K562 (cell line): ENCODE results near the gene TRIM62. TPM values are rescaled to one million over a fixed set of nuclear protein-coding genes. Genes with fewer than 3 reads are reported as not detected.

Experiments
- ATAC-seq: fragments of 200-7000 bp; cut with Tn5 transposase; 3 replicates; pipeline ENCODE4 v1.9.1; 2020; ENCODE audit warnings: moderate library complexity
- BruUV-seq: library from RNA; stranded (reverse); fragments of 400-500 nt; replicated peaks from 2 replicates; lab custom pipeline; 2021; lab: Mats Ljungman, UMichigan
- CTCF ChIA-PET: fragments of 300-600 bp; formaldehyde crosslinking; extraction: SDS; loops from one replicate; lab custom pipeline; 2021; ENCODE audit warnings: low intra/inter-chr PET ratio; lab: Yijun Ruan, JAX
- POLR2A ChIA-PET: fragments of 300-600, 350-650 bp; sonication (Branson Sonifier 250); formaldehyde crosslinking; extraction: SDS; loops from one replicate; lab custom pipeline; 2021; ENCODE audit warnings: antibody characterized with exemption, inconsistent platforms; lab: Yijun Ruan, JAX
- DNase-seq, 4 experiments: peaks; one replicate each; pipeline versions ENCODE4 v3.0.0 to v3.0.0-alpha.2; 2011 to 2018; ENCODE audit warnings: low spot score in 3 of 4, mixed read lengths in 3 of 4; ENCODE audit errors: extremely low read depth in 1 of 4
- FAIRE-seq: peaks from 2 replicates; lab custom pipeline; 2011; peaks lifted over from hg19 to GRCh38; lab: Jason Lieb, UNC
- H2AFZ ChIP-seq: 2 replicates; pipeline ENCODE4 v1.6.0; 2011; ENCODE audit warnings: low read depth, low read length, control low read depth, inconsistent platforms
- H3K27ac ChIP-seq: fragments of 200-600 bp; 3 replicates; pipeline ENCODE4 v1.8.0; 2011; ENCODE audit warnings: low read depth, mild to moderate bottlenecking, control low read depth, inconsistent platforms, low read length, moderate library complexity, mixed read lengths; ENCODE audit errors: extremely low read depth
- H3K27me3 ChIP-seq, 2 experiments: fragments of 300-600 bp in 1 of 2; 2 replicates in 1 of 2; 3 replicates in 1 of 2; pipeline versions ENCODE4 v1.6.0 to v1.8.0; 2011; ENCODE audit warnings: inconsistent platforms in 2 of 2, low read length in 2 of 2, mild to moderate bottlenecking in 1 of 2, mixed read lengths in 1 of 2, moderate library complexity in 1 of 2; ENCODE audit not compliant: control insufficient read depth in 2 of 2, insufficient read depth in 2 of 2
- H3K36me3 ChIP-seq: fragments of 300-600 bp; 3 replicates; pipeline ENCODE4 v1.8.0; 2011; ENCODE audit warnings: mild to moderate bottlenecking, low read length, inconsistent platforms; ENCODE audit not compliant: control insufficient read depth, insufficient read depth
- H3K4me1 ChIP-seq, 2 experiments: fragments of 200-600 bp in 1 of 2; replicated peaks in 1 of 2; 2 replicates in 1 of 2; 3 replicates in 1 of 2; pipeline versions ENCODE4 v1.5.1 to v1.8.0; 2011; ENCODE audit warnings: inconsistent platforms in 2 of 2, low read length in 2 of 2, mild to moderate bottlenecking in 1 of 2, mixed read lengths in 1 of 2, moderate library complexity in 1 of 2; ENCODE audit not compliant: control insufficient read depth in 2 of 2, insufficient read depth in 2 of 2
- H3K4me2 ChIP-seq: 2 replicates; pipeline ENCODE4 v1.6.1; 2011; ENCODE audit warnings: low read length, control low read depth, inconsistent platforms, mixed read lengths; ENCODE audit not compliant: insufficient read depth
- H3K4me3 ChIP-seq: fragments of 200-600 bp; sonication (generic), shearing (Covaris generic); 2 replicates; pipeline ENCODE4 v1.5.1; 2016; ENCODE audit warnings: control low read depth, inconsistent platforms
- H3K79me2 ChIP-seq: fragments of 200-600 bp; 3 replicates; pipeline ENCODE4 v1.8.0; 2011; ENCODE audit warnings: low read length, inconsistent platforms; ENCODE audit not compliant: control insufficient read depth, insufficient read depth
- H3K9ac ChIP-seq, 2 experiments: 2 replicates each; pipeline versions ENCODE4 v1.6.0 to v1.6.1; 2011; ENCODE audit warnings: low read depth in 2 of 2, low read length in 2 of 2, control low read depth in 1 of 2, inconsistent platforms in 1 of 2, mild to moderate bottlenecking in 1 of 2, mixed read lengths in 1 of 2; ENCODE audit not compliant: insufficient read depth in 1 of 2
- H3K9me1 ChIP-seq: one replicate; pipeline ENCODE4 v1.6.0; 2011; ENCODE audit warnings: inconsistent platforms, mild to moderate bottlenecking, low read length, moderate library complexity; ENCODE audit not compliant: control insufficient read depth, insufficient read depth
- H3K9me3 ChIP-seq: replicated peaks from 2 replicates; pipeline ENCODE4 v1.5.1; 2011; ENCODE audit warnings: low read depth, low read length, inconsistent platforms; ENCODE audit not compliant: control insufficient read depth, insufficient read depth
- H4K20me1 ChIP-seq: replicated peaks from 2 replicates; pipeline ENCODE4 v1.6.1; 2011; ENCODE audit warnings: low read length, inconsistent platforms, mixed read lengths; ENCODE audit not compliant: control insufficient read depth, insufficient read depth
- CHD1 ChIP-seq: fragments of 200-600 bp; sonication (generic); IDR thresholded peaks from one replicate; pipeline ENCODE4 v1.6.1; 2012; ENCODE audit warnings: mild to moderate bottlenecking, moderate library complexity, low read length, inconsistent platforms
- FIP1L1 ChIP-seq: fragments of 200-400 bp; formaldehyde crosslinking; IDR thresholded peaks from 2 replicates; pipeline ENCODE4 v1.6.1; 2018; ENCODE audit warnings: mild to moderate bottlenecking, low read depth, low read length; ENCODE audit not compliant: poor library complexity, severe bottlenecking
- HDAC8 ChIP-seq: fragments of 450-650 bp; IDR thresholded peaks from 2 replicates; pipeline ENCODE4 v1.6.1; 2016; ENCODE audit warnings: mild to moderate bottlenecking, missing genetic modification characterization, moderate library complexity, missing compliant biosample characterization
- HLTF ChIP-seq: fragments of 450-650 bp; IDR thresholded peaks from 2 replicates; pipeline ENCODE4 v1.6.1; 2016
- HSF4 ChIP-seq: fragments of 250-450 bp; sonication (Bioruptor Pico); IDR thresholded peaks from 2 replicates; pipeline ENCODE4 v2.1.2; 2022; ENCODE audit warnings: mild to moderate bottlenecking, moderate library complexity, borderline replicate concordance
- MAFK ChIP-seq: IDR thresholded peaks from 2 replicates; pipeline ENCODE4 v1.6.1; 2011; ENCODE audit warnings: low read length, improper control_type of control experiment
- MAZ ChIP-seq, 2 experiments: fragments of 450-650 bp in 1 of 2; sonication (generic) in 1 of 2; formaldehyde crosslinking; IDR thresholded peaks in 1 of 2; conservative IDR thresholded peaks in 1 of 2; 2 replicates each; pipeline versions ENCODE4 v1.4.0 to v1.5.0; 2020; ENCODE audit warnings: mild to moderate bottlenecking in 1 of 2, missing genetic modification reagents in 1 of 2
- PRMT5 ChIP-seq: sonication (generic); formaldehyde crosslinking; IDR thresholded peaks from 2 replicates; pipeline ENCODE4 v1.5.0; 2020; ENCODE audit warnings: missing genetic modification reagents
- RFX1 ChIP-seq: fragments of 450-650 bp; IDR thresholded peaks from 2 replicates; pipeline ENCODE4 v1.6.1; 2016; ENCODE audit warnings: mild to moderate bottlenecking, moderate library complexity
- THAP12 ChIP-seq: fragments of 250-450 bp; sonication (Bioruptor Pico); IDR thresholded peaks from 2 replicates; pipeline ENCODE4 v1.9.0; 2021; ENCODE audit warnings: mild to moderate bottlenecking, inconsistent platforms
- YY1 ChIP-seq, 3 experiments: IDR thresholded peaks; 2 replicates each; pipeline ENCODE4 v1.6.1; 2011; ENCODE audit warnings: low read length in 2 of 3, mild to moderate bottlenecking in 2 of 3, moderate library complexity in 2 of 3, borderline replicate concordance in 1 of 3, control low read depth in 1 of 3, low read depth in 1 of 3; ENCODE audit not compliant: insufficient read depth in 3 of 3, insufficient replicate concordance in 2 of 3, control insufficient read depth in 1 of 3, insufficient read length in 1 of 3; ENCODE audit errors: extremely low read depth in 1 of 3
- ZNF12 ChIP-seq: sonication (generic); formaldehyde crosslinking; IDR thresholded peaks from 2 replicates; pipeline ENCODE4 v1.4.0; 2020; ENCODE audit warnings: mild to moderate bottlenecking, missing genetic modification reagents
- ZNF232 ChIP-seq: sonication (generic); formaldehyde crosslinking; IDR thresholded peaks from 2 replicates; pipeline ENCODE4 v1.8.0; 2022; ENCODE audit warnings: mild to moderate bottlenecking, missing genetic modification reagents
- ZNF644 ChIP-seq: fragments of 200-800 bp; sonication (Bioruptor generic); IDR thresholded peaks from 2 replicates; pipeline ENCODE4 v1.6.1; 2016; ENCODE audit warnings: low read depth, missing genetic modification characterization, missing compliant biosample characterization
- ZNF717 ChIP-seq: fragments of 250-450 bp; sonication (Bioruptor Pico); IDR thresholded peaks from 2 replicates; pipeline ENCODE4 v1.5.0; 2021
- ZNF740 ChIP-seq, 3 experiments: fragments of 200-800 bp in 1 of 3; sonication (Bioruptor generic) in 1 of 3; sonication (generic) in 1 of 3; formaldehyde crosslinking in 1 of 3; IDR thresholded peaks; 2 replicates each; pipeline versions ENCODE4 v1.6.1 to v1.8.0; 2016 to 2022; ENCODE audit warnings: mild to moderate bottlenecking in 2 of 3, missing compliant biosample characterization in 2 of 3, missing genetic modification characterization in 2 of 3, missing genetic modification reagents in 1 of 3
- whole genome bisulfite sequencing: fragments of 100-300 bp; shearing (Covaris generic); methylation state at CpG from one replicate; pipeline ENCODE4 v1.1.6; 2016; ENCODE audit warnings: low coverage, mixed read lengths; ENCODE audit not compliant: insufficient coverage; ENCODE audit errors: missing lambda C conversion rate; 5-methylcytosine and 5-hydroxymethylcytosine counted together
- in situ Hi-C: fragments of 300-500 bp; cut with MboI; formaldehyde crosslinking; loops from 4 replicates; pipeline ENCODE4 v1.15.0; 2018; ENCODE audit warnings: inconsistent platforms, mixed read lengths
- intact Hi-C: fragments of 100-400 bp; cut with micrococcal nuclease; formaldehyde crosslinking; loops from 2 replicates; pipeline ENCODE4 v1.14.2; 2022
- polyA plus RNA-seq, 8 experiments: library from polyadenylated mRNA; depleted of rRNA in 4 of 8; stranded (reverse) in 5 of 8; unstranded in 3 of 8; fragments of >200 nt; fragmentation: Nextera tagmentation in 2 of 8; fragmentation: Illumina TruSeq in 1 of 8; extraction: Ambion mirVana in 2 of 8; extraction: Trizol in 1 of 8; gene quantifications; 2 replicates each; pipeline versions ENCODE4 v1.2.1 to v1.2.3, GENCODE V29; 2011 to 2014; ENCODE audit warnings: inconsistent platforms in 1 of 8, missing spikeins in 1 of 8
- total RNA-seq, 7 experiments: library from RNA; depleted of rRNA in 6 of 7; stranded (reverse); fragments of >200 nt in 6 of 7; fragmentation: Illumina TruSeq in 2 of 7; extraction: Trizol in 2 of 7; gene quantifications; 2 replicates each; pipeline versions ENCODE4 v1.2.1 to v1.2.3, GENCODE V29; 2011 to 2021; ENCODE audit warnings: low replicate concordance in 1 of 7

The TRIM62 gene
- total and polyA plus RNA-seq, 9 of the 15 experiments (the other 6 are each of a cell fraction or from before 2014, with no cell fraction given), result 0.18 to 2.3 (median 0.52) TPM

- ATAC-seq, result peak; percentile 95
- BruUV-seq, result no TSS peak
- in situ Hi-C loops, result no loop called here
- TF ChIP-seq HLTF (no peak), RFX1 (no peak), MAZ (CRISPR knock-in tag; conservative IDR thresholded peaks at IDR 0.05 in 1 of 2, IDR thresholded peaks at IDR 0.05 in 1 of 2) (peak in 1 of 2 experiments; percentile 31; a peak in 1 of 4 replicates), CHD1 (no peak), ZNF717 (CRISPR knock-in tag) (no peak), MAFK (no peak), FIP1L1 (peak; percentile 60), ZNF232 (no peak), ZNF644 (tag) (no peak), ZNF12 (CRISPR knock-in tag) (no peak), PRMT5 (no peak), ZNF740 (CRISPR knock-in tag; IDR thresholded peaks at IDR 0.05) (no peak), ZNF740 (tag; IDR thresholded peaks at IDR 0.05) (no peak), HDAC8 (0 out of 2 replicates have a peak, but pooled peaks have one; percentile 19), YY1 (IDR thresholded peaks at IDR 0.05; ENCODE audit: borderline replicate concordance in 1 of 3, control insufficient read depth in 1 of 3, extremely low read depth in 1 of 3, insufficient read depth in 3 of 3, insufficient read length in 1 of 3, insufficient replicate concordance in 2 of 3, low read depth in 1 of 3, low read length in 2 of 3) (no peak), HSF4 (CRISPR knock-in tag) (no peak), THAP12 (CRISPR knock-in tag) (peak; percentile 67; the same call in 1 of the 2 replicates)
Measured at GRCh38 chr1:33180911-33181890, 642 bp downstream of the TRIM62 start.

More at GRCh38 chr1:33180911-33181890, 642 bp downstream of the TRIM62 start:
- Histone ChIP-seq H2AFZ (peak overlapping the region; percentile 98), H3K4me2 (peak overlapping the region; percentile 87), H3K36me3 (no peaks in the 10 kb centered on the region), H3K79me2 (no peaks in the 10 kb centered on the region), H3K9ac (peak overlapping the region in 1 of 2 experiments; percentile 90; a peak in 2 of 4 replicates), H3K4me3 (peak overlapping the region; percentile 54), H3K27me3 (peaks cover 10 to 20% of the 10 kb centered on the region in 2 experiments), H4K20me1 (peaks cover 5% of the 10 kb centered on the region; the same call in 1 of the 2 replicates), H3K9me3 (no peaks in the 10 kb centered on the region), H3K4me1 (peaks cover 19 to 24% of the 10 kb centered on the region in 2 experiments), H3K9me1 (peaks cover 5% of the 10 kb centered on the region), H3K27ac (no peak overlapping the region)
- WGBS, result 1% methylated on average over 67 of the region's 90 CpGs
- intact Hi-C loops, result no loop called here
- ChIA-PET CTCF (no interaction called here), POLR2A (interaction anchor here (0.6 to 1.4 kb wide), 11 partner anchors 10 to 1679 kb away, joined by 3 to 5 read pairs (median 3); no protein-coding TSS in a partner anchor)
- DNase-seq (peak; percentile 39 to 98 (median 66)), FAIRE-seq (no peak)
